DMS 273 treated with DMSO at 0.1 percent for 48 hours (cell line): ENCODE results near the gene MCM3AP.

ENCODE experiments used
- DNase-seq: peaks from one replicate; lab custom pipeline; 2025; lab: John Stamatoyannopoulos, UW

The MCM3AP gene

DNA sequence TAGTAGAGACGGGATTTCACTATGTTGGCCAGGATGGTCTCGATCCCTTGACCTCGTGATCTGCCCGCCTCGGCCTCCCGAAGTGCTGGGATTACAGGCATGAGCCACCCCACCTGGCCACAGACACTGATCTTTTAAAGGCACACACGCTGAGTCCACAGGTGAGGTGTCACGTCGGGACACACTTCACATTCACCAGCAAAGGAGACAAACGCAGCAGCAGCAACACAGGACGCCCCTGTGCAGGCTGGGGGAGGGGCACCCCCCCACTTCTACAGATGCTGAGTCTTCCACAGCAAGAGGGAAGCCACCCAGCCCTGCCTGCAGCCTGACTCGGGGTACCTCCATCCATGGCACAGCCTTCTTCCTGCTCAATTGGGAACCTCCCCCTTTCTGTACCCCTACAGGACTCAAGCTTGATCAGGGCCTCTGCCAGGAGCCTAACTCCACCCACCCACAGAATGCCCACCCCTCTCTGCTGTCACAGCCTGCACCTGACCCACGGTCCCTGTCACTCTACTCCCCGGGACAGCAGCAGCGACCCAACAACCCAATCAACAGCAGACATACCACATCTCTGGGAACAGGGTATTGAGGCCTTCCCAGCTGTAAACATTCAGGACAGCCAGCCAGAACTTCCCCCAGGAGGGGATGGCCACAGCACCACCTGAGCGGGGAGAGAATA, 66.4 kb downstream of the MCM3AP start:
- no peak for DNase-seq

DNA sequence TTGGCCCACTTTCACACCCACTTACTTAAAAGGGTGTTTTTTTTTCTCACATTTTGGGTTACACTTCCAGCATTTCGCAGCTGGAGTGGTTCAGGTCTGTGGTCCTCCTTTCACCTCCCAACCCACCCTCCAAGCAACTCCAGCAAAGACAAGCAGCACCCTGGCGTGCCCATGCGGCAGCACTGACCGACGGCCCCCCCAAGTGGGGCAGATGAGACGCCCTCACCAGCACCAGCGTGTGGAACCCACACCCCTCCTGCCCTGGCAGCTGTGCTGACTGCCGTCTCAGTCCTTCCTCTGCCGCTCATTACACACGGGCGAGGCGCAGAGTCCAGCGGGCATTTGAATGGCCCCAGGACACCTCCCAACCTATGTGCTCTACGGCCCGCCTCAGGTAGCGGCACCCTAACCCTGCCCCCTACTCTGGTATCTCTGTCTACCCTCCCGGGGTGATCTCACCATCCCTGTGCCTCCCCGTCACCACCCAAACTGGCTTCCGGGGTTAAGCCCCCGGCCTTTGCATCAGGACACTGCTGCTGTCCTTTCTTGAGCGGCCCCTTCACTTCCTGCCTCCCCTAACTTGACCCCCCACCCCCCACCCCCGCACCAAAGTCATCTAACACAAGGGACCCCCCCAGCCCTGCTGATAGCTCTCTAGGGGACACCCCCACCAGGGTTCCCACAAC, 67.8 kb downstream of the MCM3AP start:
- no peak for DNase-seq

DNA sequence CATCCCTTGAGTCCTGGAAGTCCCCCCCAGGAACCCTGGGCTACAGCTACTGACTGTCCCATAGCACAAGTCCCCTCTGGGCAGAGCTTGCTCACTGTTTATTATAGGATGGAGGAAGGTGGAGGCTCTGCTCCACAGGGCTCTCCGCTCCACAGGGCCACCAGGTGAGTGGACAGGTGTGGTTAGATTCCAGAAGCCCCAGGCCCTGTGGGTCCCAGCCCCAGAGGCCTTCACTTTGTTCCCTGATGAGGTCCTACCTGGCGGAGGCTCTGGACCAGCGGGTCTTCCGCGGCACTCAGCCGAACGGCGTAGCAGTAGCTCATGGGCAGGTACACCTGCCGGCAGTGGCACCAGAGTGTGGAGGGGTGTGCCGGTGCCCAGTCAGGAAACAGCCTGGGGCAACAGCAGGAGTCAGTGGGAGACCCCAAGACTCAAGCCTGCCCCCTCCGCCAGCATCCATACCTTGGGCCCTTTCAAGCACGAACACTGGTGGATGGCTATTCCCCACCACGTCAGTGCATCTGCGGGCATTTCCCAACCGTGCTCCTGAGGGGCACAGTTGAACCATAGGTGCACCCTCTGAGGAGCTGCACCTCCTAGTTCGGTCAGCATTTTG, 69.2 kb downstream of the MCM3AP start:
- no peak for DNase-seq

DNA sequence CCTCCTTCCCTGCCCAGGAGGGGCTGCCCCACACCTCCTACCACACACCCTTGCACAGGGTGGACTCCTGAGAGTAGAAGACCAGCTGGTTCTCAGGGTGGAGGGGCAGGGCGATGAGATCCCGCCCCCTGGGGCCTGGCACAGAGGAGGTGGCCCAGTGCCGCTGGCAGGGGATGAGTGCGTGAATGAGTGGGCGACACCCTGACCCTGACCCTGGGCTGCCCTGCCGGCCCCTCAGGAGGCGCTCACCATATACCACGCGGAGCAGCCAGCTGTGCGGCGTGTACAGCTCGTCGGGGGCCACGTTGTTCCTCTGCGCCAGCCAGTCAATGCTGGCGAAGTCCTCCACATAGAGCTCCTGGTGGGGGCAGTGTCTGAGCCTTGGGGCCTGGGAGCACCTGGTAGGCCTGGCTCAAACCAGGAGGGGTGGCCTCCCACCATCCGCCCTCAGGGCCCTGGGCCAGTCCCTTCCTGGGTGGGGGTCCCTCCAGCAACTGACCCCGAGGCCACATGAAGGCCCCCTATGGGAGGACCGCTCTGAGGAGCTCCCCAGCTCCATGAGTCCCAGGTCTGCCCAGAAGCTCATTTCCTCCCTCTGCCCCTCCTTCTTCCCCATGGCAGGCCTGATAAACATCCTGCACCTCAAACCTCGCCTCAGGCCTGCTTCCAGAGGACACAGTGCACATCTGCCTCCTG, 69.8 kb downstream of the MCM3AP start:
- no peak for DNase-seq

DNA sequence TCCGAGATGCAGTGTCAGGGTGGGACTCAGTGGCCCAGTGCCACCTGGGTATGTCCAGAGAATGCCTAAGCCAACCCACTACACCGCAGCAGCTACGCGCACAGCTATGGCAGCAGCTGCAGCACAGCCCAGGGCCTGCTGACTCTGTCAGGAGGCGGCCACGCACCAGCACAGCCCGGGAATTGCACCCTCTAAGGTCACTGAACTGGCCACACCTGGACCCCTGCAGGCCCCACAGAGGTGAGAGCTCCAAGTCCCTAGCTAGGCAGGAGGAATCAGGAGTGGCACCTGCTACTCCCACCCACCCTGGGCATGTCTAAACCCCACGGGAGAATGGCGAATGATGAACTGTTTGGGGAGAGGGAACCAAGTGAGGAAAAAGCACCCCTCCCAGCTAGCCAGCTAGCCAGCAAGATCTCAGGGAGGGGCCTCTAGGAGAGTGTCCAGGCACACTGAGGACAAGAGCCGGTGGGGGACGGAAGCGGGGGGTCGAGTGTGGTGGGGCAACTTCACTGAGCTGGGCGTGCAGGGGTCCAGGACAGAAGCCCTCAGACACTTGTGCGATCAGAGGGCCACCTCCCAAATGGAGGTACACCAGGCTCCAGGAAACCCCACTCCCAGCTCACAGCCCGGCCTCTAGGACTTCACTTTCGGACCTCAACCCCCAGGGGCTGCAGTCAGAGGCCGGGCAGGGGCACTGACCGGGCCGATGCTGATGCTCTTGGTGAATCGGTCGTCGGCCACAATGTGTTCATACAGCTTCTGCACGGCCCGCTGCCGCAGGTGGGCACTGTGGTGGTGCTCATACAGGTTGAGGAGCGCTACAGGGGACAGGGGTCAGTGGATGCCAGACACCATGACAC, 70.7 kb downstream of the MCM3AP start:
- DNase-seq, result no peak

DNA sequence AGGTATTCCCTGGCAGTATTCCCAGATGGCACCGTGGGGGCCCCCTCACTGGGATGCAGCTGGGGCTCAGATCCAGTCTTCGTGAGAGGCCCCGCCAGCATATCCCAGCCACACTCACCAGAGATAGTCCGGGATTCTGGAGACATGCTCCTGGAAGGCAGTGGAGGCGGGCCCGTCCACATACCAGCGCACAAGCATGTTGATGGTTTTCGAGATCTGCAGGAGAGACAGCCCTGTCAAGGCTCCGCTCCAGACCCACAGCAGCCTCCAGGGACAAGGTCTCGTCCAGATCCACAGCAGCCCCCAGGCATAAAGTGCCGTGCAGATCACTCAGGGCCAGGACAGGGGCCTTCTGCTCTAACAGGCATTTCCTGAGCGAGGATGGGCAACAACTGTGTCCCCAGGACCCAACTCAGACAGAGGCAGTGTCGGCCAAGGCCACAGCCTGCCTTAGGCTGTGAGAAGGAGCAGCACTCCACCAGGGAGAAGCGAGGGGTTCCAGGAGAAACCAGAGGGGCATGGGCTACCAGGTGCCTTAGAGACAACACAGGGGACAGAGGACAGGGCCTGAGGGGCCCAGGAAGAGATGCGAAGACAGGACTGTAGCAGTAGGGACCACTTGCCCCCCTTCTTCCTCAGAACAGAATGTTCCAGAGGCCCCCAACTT, 71.7 kb downstream of the MCM3AP start:
- no peak for DNase-seq

DNA sequence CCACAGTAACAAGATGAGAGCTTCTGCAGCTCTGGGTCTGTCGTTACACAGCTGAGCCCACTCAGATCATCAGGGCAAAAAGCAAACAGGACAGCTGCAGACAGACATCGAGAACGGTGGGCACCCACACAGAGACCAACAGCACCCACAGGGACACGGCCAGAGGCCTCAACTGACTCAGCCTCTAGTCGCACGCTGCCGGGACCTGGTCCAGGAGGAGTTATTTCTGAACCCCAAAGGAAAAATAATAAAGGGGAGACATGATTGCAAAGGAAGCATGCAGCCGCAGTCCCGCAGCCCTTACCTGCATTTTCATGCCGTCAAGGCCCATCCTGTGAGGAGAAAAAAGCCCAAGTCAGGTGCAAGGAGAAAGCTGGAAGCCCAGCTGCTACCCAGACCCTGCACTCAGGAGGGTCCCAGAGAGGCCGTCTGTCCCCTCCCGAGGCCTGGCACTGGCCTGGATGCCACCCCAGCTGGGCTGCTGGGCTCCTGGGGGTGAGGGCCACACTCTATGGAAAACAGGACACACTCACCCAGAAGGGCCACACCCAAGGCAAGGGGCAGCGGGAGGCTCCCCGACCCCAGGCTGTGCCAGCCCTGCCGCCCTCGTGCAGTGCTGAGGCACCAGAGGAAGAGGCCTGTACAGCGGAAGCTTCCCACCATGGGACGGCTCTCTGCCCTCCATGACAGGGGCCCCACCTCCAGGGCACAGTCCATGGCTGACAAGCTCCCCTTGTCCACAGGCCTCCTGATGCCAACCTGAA, 72.5 kb downstream of the MCM3AP start:
- DNase-seq, result no peak

DNA sequence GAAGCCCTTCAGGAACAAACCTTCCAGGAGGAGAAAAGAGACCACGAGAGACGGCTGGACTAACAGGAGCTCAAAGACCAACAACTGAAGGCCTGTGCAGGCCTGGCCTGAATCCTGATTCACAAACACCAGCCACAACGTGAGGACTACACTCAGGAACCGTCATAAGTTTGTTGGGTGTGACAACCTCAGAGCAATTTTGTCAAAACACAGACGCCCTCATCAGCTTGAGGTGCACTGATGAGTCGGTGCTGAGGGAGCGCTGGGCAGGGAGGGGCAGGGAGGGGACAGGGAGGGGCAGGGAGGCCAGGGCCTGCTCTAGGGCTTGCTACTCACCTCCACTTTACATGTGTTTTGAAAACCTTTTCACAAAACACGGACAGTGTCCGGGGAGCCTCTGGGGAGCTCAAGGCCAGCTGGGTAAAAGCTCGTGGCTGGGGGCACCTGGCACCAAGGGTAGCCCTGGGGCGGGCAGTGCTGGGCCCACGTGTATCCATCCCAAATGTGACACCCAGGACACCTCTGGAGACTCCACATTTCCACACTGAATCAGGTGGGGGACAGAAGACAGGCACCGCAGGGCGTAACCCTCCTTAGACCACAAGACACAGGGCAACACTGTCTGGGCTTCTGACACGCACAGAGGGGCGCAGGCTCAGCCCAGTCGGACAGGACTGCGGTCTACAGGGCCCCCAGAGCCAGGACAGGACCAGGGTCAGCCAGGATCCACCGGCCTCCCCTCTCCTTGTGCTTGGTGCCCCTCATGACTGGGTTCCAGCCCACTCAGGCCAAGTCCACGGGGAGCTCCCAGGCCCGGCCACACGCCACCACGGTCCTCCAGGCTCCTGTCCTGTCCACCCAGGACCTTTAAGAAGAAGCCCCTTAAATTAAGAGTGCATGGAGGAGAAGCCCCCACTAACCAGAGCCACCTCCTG, 73.4 kb downstream of the MCM3AP start:
- no peak for DNase-seq

DNA sequence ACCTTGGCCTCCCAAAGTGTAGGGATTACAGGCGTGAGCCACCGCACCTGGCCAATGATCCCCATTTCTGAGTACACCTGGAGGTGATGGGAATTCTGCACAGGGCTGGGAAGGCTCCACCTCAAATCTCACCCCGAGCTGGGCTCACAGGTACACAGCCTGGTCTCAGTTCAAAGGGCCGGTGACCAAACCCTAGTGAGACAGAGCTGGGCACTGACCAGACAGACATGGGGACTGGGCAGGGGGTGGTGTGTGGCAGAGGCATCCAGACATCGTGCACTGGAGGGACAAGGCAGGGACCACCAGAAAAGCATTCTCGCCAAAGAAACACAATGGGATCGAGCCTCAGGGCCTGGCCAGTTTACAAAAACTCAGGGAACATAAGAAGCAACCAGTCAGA, 74.0 kb downstream of the MCM3AP start:
- DNase-seq, result no peak

DNA sequence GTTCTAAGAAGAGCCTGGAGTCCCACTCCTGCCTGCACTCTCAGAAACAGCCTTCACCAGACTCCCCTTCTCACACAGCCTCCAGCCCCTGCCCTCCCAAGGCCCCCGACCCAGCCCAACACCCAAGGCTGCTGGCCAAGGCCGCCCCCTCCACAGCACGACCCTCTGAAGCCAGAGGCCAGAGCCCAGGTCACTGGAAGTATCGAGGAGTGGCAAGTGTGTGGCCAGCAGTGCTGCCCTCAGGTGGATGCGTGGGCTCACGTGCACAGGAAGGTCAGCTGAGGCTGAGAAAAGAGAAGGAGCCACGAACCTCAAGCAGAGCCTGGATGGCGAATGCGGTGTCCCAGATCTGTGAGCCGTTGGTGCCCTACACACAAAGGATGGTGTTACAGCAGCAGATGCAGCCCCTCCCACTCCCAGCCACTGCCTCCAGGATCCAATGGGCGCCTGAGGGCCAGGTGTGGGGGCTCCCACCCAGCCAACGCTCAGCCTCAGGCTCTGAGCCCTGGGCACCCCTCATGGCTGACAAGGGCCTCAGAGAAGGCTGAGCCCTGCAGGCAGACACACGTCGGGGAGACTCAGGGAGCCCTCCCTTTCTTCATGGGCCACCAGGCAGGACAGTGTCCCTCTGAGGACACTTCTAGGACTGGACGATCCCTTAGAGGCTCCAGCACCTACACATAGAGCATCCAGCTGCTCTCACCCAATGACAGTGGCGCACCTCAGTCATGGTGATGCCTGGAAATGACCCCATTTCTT, 74.9 kb downstream of the MCM3AP start:
- DNase-seq, result no peak

DNA sequence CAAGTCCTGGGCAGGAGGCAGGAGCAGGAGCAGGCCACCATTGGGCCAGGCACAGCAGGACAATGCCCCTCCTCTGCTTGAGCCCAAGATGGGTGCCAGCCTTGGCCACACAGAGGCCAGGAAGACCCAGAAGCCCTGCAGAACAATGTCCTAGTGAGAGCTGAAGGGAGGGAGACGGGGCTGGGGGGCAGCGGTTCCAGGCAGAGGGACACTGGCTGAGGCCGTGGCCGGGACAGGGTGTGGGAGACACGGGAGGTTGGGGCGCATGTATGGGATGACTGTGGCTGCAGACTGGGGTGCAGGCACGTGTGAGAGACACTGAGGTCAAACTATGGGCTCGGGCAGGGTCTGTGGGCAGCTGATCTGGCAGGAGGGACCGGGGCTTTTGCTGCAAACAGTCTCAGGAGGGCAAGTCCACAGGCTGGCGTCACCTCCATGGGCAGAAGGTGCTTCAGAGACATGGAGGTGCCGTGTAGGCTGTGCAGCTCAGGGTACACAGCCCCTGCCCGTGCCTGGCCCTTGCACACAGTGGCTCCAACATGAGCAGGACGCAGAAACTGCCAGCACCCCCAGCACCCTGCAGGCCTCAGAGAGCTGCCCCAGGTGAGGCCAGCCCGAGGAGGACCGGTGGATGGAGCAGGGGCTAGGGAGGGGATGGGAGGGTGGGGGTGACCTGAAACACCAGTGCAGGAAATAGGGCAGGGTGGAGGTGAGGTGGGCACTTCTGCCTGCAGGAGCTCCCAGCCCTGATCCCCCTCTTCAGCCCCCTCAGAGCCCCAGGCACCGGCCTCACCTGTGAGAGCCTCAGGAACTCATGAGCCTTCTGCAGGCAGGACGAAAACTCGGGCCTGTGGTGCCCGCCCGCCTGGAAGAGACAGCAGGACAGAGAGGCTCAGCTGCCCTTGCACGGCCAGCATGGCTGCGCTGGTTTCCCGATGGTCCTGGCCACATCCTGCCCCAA, 76.4 kb downstream of the MCM3AP start:
- no peak for DNase-seq

DNA sequence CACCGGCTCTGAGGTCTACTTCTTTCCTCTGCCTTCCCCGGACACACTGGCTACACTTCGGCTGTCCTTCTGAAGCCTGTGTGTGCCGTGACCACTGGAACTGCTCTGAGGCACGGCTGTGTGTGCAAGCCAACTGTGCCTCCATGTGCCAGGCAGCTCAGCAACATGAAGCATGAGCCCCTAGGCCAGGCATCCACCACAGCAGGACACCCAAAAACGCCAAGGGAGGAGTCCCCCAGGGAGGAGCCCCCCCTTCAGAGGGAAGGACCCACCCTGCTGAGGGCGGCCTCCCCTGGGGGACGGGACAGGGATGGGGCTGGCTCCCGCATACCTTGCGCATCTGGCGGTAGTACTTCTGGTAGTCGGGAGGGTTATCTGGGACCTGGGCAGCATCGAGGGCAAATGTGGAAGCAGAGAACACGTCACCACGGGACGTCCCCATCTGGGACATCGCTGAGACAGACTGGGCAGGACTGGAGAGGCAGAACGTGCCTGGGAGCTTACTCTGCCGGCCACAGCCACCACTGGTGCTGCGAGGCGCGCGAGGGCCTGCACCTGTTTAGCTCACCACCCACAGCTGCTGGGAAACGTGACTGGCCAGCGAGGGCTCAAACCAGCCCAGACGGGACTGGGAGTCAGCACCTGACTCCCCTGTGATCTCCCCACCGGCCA, 77.4 kb downstream of the MCM3AP start:
- no peak for DNase-seq

DNA sequence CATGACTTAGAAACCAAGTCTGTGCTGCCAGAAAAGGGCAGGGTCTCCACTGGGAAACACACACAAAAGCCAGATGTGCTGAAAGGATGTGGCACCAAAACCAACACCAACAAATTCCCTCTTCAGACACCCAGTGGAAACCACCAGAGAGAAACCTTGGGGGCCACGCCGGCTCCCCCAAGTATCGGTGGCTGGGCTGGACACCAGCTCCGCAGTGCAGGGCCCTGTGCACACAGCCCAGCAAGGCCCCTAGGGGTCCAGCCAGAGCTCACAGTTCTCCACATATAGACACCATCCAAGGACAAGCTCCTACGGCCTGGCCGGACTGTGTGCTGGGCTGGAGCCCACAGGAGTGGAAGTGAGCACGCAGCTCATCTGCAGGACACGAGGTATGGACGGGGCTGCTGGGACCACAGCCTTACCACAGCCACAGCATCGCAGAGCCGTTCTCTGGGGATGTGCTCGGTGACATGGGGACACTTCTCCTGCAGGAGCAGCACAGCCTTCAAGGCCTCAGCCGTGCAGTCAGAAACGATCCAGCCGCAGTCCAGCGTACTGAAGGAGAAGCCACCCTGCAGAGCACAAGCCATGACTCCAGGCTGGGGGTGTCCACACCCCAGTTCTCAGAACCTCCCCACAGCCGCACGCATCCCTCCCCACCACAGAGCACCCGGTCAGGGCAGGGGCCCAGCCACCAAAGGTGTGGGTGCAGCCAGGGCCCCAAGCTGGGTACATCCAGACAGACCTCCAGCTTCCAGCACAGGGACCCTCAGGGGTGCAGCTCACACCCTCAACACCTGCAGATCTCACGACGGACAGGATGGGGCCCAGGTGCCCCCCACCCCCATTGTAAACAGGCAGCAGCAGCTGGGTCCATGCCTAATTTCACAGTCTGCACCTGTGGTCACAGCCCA, 78.1 kb downstream of the MCM3AP start:
- DNase-seq, result no peak

DNA sequence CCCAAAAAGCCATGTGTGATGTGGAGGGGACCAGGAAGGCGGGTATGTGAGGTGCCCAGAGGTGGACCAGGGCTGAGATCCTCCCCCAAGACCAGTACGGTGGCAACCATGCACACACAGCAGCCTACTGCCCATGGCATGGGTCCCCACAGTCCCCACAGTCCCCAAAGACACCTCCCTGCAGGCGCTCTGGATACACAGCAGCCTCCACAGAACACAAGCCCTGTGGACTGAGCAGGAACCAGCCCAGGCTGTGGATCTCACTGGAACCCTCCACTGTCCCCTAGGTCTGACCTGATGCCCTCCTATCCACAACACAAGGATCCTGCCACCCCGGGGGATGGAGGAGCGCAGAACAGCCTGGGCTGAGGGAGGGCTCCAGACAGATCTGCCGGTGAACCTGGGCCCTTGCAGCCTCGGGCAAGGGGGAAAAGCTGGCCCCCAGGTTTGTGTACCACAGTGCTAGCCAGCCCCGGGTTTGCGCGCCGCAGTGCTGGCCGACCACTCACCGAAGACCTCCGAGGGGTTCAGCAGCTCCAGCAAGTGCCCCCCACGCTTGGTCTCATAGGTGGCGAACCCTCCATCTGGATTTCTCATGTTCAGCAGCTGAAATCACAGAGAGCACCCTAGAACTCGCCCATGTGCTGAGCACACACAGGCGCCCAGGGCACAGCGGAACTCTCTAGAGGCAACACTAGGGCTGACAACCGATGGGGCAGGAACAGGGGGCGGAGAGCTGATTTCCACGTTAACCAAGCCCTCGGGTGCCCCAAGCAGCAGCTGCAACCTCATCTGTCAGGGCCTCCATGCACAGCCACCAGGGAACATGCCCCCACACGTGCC, 79.0 kb downstream of the MCM3AP start:
- no peak for DNase-seq

DNA sequence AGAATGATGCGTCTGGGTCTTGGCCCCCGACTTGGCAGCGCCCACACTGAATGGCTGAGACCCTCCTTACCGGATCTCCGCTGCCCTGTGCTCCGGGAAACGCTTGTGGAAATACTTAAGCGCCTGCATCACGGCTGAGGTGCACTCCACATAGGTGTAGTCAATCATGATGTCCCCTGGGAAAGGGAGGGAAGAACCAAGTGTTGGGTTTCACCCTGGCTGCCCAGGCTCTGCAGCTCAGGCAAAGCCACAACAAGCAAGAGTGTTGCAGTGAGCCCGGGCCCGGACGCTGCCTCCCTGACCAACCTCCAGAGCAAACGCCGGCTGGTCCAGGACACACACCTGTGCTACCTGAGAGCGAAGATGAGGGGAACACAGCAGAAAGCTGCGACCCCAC, 79.6 kb downstream of the MCM3AP start:
- no peak for DNase-seq
